Endothelial cell of umbilical vein (primary cell): ENCODE results near the gene RECQL5.

ENCODE experiments used
- MYC ChIP-seq: IDR thresholded peaks from one replicate; pipeline ENCODE4 v1.6.1; 2011; ENCODE audit warnings: mild to moderate bottlenecking, low read depth, low read length
- POLR2A ChIP-seq: IDR thresholded peaks from 2 replicates; pipeline ENCODE4 v1.6.1; 2012; ENCODE audit warnings: low read depth, mild to moderate bottlenecking, control low read depth, low read length
- POLR2AphosphoS5 ChIP-seq: IDR thresholded peaks from 2 replicates; pipeline ENCODE4 v1.6.1; 2012; ENCODE audit warnings: low read depth, mild to moderate bottlenecking, control low read depth, low read length, moderate library complexity; ENCODE audit not compliant: insufficient read depth
- TF ChIP-seq, protein P1 (sequence below), 2 donors: IDR thresholded peaks; 1 replicate in 1 of 2; 2 replicates in 1 of 2; pipeline ENCODE4 v1.5.1; 2011; ENCODE audit warnings: low read length in 2 of 2, mild to moderate bottlenecking in 2 of 2, moderate library complexity in 2 of 2, control low read depth in 1 of 2, inconsistent platforms in 1 of 2, low read depth in 1 of 2; ENCODE audit not compliant: insufficient read depth in 1 of 2; ENCODE audit errors: extremely low read depth in 1 of 2

GRCh38 chr17:75614556-75615270, 52.2 kb downstream of the RECQL5 start:
- TF ChIP-seq POLR2A (no peak), POLR2AphosphoS5 (no peak), MYC (no peak)
- TF ChIP-seq, protein P1, sequence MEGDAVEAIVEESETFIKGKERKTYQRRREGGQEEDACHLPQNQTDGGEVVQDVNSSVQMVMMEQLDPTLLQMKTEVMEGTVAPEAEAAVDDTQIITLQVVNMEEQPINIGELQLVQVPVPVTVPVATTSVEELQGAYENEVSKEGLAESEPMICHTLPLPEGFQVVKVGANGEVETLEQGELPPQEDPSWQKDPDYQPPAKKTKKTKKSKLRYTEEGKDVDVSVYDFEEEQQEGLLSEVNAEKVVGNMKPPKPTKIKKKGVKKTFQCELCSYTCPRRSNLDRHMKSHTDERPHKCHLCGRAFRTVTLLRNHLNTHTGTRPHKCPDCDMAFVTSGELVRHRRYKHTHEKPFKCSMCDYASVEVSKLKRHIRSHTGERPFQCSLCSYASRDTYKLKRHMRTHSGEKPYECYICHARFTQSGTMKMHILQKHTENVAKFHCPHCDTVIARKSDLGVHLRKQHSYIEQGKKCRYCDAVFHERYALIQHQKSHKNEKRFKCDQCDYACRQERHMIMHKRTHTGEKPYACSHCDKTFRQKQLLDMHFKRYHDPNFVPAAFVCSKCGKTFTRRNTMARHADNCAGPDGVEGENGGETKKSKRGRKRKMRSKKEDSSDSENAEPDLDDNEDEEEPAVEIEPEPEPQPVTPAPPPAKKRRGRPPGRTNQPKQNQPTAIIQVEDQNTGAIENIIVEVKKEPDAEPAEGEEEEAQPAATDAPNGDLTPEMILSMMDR (IDR thresholded peaks at IDR 0.05; ENCODE audit: extremely low read depth in 1 of 2, insufficient read depth in 1 of 2, low read depth in 1 of 2, low read length in 2 of 2), result no peak
